ENCODE measurements around the gene RABL6. TPM values are rescaled to one million over a fixed set of nuclear protein-coding genes. Genes with fewer than 3 reads are reported as not detected.
"Not testable (repeated sequence)": the region's sequence is repeated elsewhere in the genome, so short reads cannot be mapped to it uniquely, and the experiment has no call there.

Gene RABL6
- total RNA-seq, 4 donors from 2014 or later: 28.8 to 57.9 (median 39.6) TPM

DNA sequence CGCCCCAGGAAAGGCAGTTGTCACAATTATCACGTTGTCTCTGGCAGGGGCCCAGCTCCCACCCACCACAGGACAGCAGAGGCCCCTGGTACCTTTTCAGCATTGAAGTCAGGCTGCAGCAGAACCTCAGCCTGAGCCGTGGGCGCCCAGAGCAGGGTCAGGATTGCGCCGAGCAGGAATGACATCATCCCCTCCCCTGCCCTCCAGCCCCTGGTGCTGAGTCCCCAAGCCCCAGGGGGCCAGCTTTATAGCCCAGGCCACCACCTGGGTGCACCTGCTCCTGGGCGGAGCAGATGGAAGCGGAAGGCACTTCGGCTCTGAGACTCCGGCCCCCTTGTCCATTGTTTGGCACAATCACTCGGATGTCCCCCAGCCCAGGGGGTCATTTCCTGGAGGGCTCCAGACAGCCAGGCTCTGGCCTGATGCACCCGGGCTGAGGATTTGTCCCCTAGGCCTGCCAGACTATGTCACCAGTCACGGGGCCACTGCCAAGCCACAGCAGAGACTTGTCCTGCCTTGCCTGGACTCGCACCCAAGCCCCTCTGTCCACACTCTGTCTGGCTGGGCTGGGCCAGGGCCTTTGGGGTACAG is 43.4 kb upstream of the RABL6 start, which contains the start of gene LCN15:
TSS of gene LCN15 (minus strand) at position 218 of the 591 bp plus-strand sequence. CDS start at position 188, 30 bp downstream.
- TF ChIP-seq CTCF (IDR thresholded peaks at IDR 0.05): no peak
- TF ChIP-seq POLR2A (IDR thresholded peaks at IDR 0.05): no peak
- no peaks in the 10 kb centered on the region for H3K9me3 ChIP-seq
- no peaks in the 10 kb centered on the region for H3K27me3 ChIP-seq
- no peak within 1 kb of the TSS for H3K27ac ChIP-seq
- DNase-seq: no peak
- no peaks in the 10 kb centered on the region for H3K4me1 ChIP-seq
- H3K4me3 ChIP-seq: no peak within 1 kb of the TSS
- no peaks in the 10 kb centered on the region for H3K36me3 ChIP-seq
- intact Hi-C loops (cut with DNase I; ENCODE audit: low total_unique reads): no loop called here

DNA sequence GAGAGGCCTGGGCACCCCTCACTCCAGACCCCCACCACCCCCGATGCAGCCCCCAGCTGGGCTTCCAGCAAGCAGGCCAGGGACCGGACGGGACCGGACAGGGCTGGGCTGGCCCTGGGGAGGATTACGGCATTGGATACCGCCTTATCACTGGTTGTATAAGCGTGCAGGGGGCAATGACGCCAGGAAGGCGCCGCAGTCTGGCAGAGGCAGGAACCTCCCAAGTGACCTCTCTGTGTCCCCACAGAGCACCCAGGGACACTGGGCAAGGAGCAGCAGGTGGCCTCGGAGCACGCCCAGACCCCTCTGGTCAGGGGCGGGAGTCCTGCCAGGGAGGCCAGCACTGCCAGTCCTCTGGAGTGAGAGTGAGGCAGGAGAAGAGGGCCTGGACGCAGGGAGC is 42.7 kb upstream of the RABL6 start:
- Histone ChIP-seq H3K4me3 (no peak overlapping the region), H3K9me3 (no peaks in the 10 kb centered on the region), H3K36me3 (no peaks in the 10 kb centered on the region), H3K4me1 (no peaks in the 10 kb centered on the region), H3K27ac (no peak overlapping the region), H3K27me3 (no peaks in the 10 kb centered on the region)
- DNase-seq: no peak
- no peak for TF ChIP-seq CTCF (IDR thresholded peaks at IDR 0.05)
- TF ChIP-seq POLR2A (IDR thresholded peaks at IDR 0.05): no peak
- intact Hi-C loops (cut with DNase I; ENCODE audit: low total_unique reads): no loop called here

- DNase-seq; H3K4me3 ChIP-seq; H3K36me3 ChIP-seq; H3K4me1 ChIP-seq; H3K27ac ChIP-seq; H3K27me3 ChIP-seq; H3K9me3 ChIP-seq; intact Hi-C loops (cut with DNase I; ENCODE audit: low total_unique reads): not testable (repeated sequence)
These were observed 41.9 kb upstream of the RABL6 start for GRCh38 chr9:136765745-136766409.

DNA sequence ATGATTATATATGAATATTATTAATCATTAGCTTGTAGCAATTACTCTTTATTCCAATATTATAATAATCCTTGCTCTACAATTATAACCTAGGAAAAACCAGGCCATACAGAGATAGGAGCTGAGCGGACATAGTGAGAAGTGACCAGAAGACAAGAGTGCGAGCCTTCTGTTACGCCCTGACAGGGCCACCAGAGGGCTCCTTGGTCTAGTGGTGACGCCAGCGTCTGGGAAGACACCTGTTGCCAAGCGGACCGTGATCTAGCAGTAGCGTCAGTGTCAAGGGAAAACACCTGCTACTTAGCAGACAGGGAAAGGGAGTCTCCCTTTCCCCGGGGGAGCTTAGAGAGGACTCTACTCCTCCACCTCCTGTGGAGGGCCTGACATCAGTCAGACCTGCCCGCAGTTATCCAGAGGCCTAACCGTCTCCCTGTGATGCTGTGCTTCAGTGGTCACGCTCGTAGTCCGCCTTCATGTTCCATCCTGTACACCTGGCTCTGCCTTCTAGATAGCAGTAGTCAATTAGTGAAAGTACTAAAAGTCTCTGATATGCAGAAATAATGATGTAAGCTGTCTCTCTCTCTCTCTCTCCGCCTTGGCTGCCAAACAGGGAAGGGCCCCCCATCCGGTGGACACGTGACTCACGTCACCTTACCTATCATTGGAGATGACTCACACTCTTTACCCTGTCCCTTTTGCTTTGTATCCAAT is 41.2 kb upstream of the RABL6 start:
- H3K36me3 ChIP-seq; H3K9me3 ChIP-seq; H3K27me3 ChIP-seq; intact Hi-C loops (cut with DNase I; ENCODE audit: low total_unique reads); H3K27ac ChIP-seq; H3K4me1 ChIP-seq; H3K4me3 ChIP-seq: not testable (repeated sequence)
- TF ChIP-seq CTCF (IDR thresholded peaks at IDR 0.05): peak in 1 of 4 experiments; percentile 14
- DNase-seq: peak; percentile 52 to 59

DNA sequence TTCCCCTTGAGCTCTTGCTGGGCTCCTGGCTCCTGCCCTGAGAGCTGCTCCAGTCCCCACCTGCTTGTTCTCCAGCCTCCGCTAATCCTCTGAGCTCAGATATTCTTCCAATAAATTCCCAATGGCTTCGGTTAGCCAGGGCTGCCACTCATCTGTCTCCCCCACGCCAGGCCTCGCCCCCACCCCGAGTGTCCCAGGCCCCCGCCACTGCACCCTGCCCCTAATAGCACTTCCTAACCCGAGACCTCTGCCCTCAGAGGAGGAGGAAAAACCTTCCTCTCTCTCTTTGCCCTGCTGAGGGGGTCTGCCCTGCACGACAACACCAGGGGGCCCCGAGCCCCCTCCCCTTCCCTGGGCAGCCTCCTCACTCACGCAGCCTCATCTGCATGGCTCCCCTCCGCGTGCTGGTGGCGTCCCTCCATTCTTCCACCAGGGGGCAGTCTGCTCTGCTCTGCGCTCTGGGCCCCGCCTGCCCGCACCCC is 38.0 kb upstream of the RABL6 start:
- Histone ChIP-seq H3K4me3 (no peak overlapping the region), H3K27ac (no peak overlapping the region), H3K27me3 (no peaks in the 10 kb centered on the region), H3K4me1 (no peaks in the 10 kb centered on the region), H3K9me3 (no peaks in the 10 kb centered on the region), H3K36me3 (no peaks in the 10 kb centered on the region)
- no peak for DNase-seq
- intact Hi-C loops (cut with DNase I; ENCODE audit: low total_unique reads): no loop called here
- peak in 2 of 4 experiments; percentile 10 to 40 for TF ChIP-seq CTCF (IDR thresholded peaks at IDR 0.05)
- no peak for TF ChIP-seq POLR2A (IDR thresholded peaks at IDR 0.05)

Measured in uterus (tissue), 4 donors.